Measurements from ENCODE around the gene KRTCAP2. TPM values are rescaled to one million over a fixed set of nuclear protein-coding genes. Genes with fewer than 3 reads are reported as not detected.

Gene KRTCAP2
- polyA plus RNA-seq, 1 experiment = 102 TPM

DNA sequence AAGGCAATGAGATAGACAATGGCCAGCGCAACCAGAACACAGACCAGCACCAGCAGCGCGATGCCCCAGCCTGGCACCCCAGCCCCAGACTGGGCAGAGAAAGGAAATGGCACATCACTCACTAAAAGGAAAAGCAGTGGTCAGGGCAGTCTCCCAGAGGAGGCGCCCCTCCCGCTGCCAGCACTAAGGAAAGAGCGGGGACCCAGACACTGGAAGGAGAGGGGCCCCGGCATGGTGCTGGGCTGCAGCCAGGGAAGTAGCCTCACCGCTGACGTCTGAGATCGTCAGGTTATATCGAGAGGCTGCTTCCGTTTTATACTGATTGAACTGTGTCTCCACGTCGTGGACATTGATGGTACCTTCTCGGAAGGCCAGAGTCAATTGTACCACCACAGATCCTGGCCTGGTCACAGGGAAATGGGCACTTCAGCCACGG, 14.4 kb upstream of the KRTCAP2 start:
- ChIA-PET POLR2A (no interaction called here), CTCF (interaction anchor here (1.8 kb wide), 1 partner anchor 15 kb away, joined by 11 read pairs; the partner anchor contains the start of gene KRTCAP2)
- TF ChIP-seq, protein P1, sequence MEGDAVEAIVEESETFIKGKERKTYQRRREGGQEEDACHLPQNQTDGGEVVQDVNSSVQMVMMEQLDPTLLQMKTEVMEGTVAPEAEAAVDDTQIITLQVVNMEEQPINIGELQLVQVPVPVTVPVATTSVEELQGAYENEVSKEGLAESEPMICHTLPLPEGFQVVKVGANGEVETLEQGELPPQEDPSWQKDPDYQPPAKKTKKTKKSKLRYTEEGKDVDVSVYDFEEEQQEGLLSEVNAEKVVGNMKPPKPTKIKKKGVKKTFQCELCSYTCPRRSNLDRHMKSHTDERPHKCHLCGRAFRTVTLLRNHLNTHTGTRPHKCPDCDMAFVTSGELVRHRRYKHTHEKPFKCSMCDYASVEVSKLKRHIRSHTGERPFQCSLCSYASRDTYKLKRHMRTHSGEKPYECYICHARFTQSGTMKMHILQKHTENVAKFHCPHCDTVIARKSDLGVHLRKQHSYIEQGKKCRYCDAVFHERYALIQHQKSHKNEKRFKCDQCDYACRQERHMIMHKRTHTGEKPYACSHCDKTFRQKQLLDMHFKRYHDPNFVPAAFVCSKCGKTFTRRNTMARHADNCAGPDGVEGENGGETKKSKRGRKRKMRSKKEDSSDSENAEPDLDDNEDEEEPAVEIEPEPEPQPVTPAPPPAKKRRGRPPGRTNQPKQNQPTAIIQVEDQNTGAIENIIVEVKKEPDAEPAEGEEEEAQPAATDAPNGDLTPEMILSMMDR (IDR thresholded peaks at IDR 0.05; ENCODE audit: low read depth, low read length) = no peak
- no peak overlapping the region for H3K4me3 ChIP-seq (ENCODE audit: low read depth, low read length)
- H3K27ac ChIP-seq (ENCODE audit: low read depth, low read length) = no peak overlapping the region
- no peaks in the 10 kb centered on the region for H3K9me3 ChIP-seq (ENCODE audit: control insufficient read depth, insufficient read depth, low read length)
- DNase-seq (ENCODE audit: low read depth, low spot score) = no peak
- H3K27me3 ChIP-seq (ENCODE audit: control insufficient read depth, insufficient read depth, low read length) = no peaks in the 10 kb centered on the region

DNA sequence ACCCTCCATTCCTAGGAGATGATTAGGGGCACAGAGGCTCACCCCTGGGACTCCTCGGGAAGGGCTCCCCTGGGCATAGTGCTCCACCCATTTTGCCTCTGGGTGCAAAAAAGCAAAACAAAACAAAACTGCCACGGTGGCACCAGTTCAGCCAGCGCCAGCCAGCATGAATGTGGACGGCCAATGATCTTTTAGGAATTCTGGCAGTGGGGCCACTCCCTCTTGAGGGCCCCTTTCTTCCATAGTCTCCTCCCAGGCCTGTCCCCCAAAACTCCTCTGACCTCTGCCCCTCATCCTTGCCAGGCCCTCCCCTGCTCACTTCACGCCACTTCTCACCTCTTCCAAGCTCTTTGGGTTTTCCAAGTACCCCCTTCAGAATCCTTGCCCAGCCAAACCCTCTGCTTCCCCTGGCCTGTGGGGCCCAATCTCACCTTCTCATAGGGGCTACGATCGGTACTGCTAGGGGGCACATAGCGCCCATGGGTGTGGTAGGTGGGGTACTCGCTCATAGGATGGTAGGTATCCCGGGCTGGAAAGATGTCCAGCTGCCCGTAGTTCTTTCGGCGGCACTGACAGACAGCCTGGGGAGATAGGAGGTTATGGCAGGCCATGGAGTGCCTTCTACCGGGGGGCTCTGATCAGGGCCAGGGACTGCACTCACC, 13.8 kb upstream of the KRTCAP2 start:
- ChIA-PET POLR2A (no interaction called here), CTCF (interaction anchor here (1.8 kb wide), 1 partner anchor 14 kb away, joined by 11 read pairs; the partner anchor contains the start of gene KRTCAP2)
- no peak overlapping the region for H3K27ac ChIP-seq (ENCODE audit: low read depth, low read length)
- H3K27me3 ChIP-seq (ENCODE audit: control insufficient read depth, insufficient read depth, low read length) = no peaks in the 10 kb centered on the region
- TF ChIP-seq, protein P1 (IDR thresholded peaks at IDR 0.05; ENCODE audit: low read depth, low read length) = no peak
- H3K4me3 ChIP-seq (ENCODE audit: low read depth, low read length) = no peak overlapping the region
- no peak for DNase-seq (ENCODE audit: low read depth, low spot score)
- no peaks in the 10 kb centered on the region for H3K9me3 ChIP-seq (ENCODE audit: control insufficient read depth, insufficient read depth, low read length)

DNA sequence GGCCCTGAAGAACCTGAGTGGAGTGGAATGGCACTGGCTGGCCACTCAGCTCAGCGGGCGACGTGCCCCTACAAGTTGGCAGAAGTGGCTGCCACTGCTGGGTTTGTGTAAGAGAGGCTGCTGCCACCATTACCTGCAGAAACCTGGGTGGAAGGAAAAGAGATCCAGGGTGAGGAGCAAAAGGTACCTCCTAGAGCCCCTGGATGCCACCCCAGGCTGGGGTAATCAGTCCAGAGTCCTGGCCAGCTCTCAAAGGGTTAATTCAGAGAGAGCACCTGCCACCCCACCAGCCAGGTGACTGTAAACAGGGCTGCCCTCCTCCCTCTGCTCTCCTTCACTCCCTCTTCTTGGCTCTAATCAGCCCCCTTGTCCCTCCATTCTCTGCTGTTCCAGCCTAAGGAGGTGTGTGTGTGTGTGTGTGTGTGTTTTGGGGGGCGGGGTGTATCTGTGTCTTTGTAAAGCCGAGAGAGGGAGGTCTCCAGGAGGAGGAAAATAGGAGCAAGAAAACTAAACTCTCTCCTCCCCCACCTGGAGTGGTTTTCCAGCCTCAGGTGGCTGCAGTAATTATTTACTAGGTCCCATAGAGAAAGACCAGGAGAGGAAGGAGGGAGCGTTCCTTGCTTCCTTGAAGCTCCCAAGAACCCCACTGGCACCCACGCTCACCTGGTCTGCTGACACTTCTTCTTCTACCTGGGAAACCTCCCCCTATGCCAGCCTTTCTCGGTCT, 13.1 kb upstream of the KRTCAP2 start:
- ChIA-PET CTCF (interaction anchor here (0.6 to 2.5 kb wide), 3 partner anchors 13 to 20 kb away, joined by 3 to 16 read pairs (median 11); partner anchors contain the start of gene KRTCAP2), POLR2A (no interaction called here)
- Histone ChIP-seq H3K4me3 (ENCODE audit: low read depth, low read length) (no peak overlapping the region), H3K27me3 (ENCODE audit: control insufficient read depth, insufficient read depth, low read length) (no peaks in the 10 kb centered on the region), H3K9me3 (ENCODE audit: control insufficient read depth, insufficient read depth, low read length) (no peaks in the 10 kb centered on the region; the same call in 1 of the 2 replicates), H3K27ac (ENCODE audit: low read depth, low read length) (no peak overlapping the region)
- TF ChIP-seq, protein P1 (IDR thresholded peaks at IDR 0.05; ENCODE audit: low read depth, low read length) = no peak
- no peak for DNase-seq (ENCODE audit: low read depth, low spot score)

DNA sequence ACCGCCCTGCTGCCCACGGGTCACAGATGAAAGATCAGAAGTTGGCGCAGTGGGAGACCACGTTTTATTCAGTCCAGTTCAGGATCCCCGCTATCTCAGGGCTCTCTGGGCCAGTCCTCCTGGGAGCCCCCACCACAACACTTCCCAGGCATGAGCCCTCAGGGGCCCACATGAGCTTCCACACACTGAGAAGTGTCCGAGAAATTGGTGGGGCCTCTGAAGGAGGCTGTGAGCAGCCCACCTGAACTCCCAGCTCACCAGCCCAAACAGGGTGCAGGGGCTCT, 12.6 kb upstream of the KRTCAP2 start:
- H3K27ac ChIP-seq (ENCODE audit: low read depth, low read length) = no peak overlapping the region
- TF ChIP-seq, protein P1 (IDR thresholded peaks at IDR 0.05; ENCODE audit: low read depth, low read length) = no peak
- no peak for DNase-seq (ENCODE audit: low read depth, low spot score)
- POLR2A ChIA-PET = no interaction called here
- CTCF ChIA-PET = interaction anchor here (0.6 to 2.5 kb wide), 3 partner anchors 8 to 21 kb away, joined by 3 to 16 read pairs (median 8); partner anchors contain the start of gene KRTCAP2
- no peak overlapping the region for H3K4me3 ChIP-seq (ENCODE audit: low read depth, low read length)
- no peaks in the 10 kb centered on the region for H3K27me3 ChIP-seq (ENCODE audit: control insufficient read depth, insufficient read depth, low read length)
- H3K9me3 ChIP-seq (ENCODE audit: control insufficient read depth, insufficient read depth, low read length) = no peaks in the 10 kb centered on the region; the same call in 1 of the 2 replicates
